IMR-90 (cell line): ENCODE measurements around the gene TBCD. TPM values are rescaled to one million over a fixed set of nuclear protein-coding genes. Genes with fewer than 3 reads are reported as not detected.

ENCODE experiments used
- ATAC-seq: fragments of 200-7000 bp; cut with Tn5 transposase; 2 replicates; pipeline ENCODE4 v1.9.1; 2020; ENCODE audit warnings: low read depth, mild to moderate bottlenecking, moderate library complexity
- BruUV-seq: library from RNA; stranded (reverse); fragments of 400-500 nt; replicated peaks from 2 replicates; lab custom pipeline; 2021; lab: Mats Ljungman, UMichigan
- CTCF ChIA-PET: fragments of 300-600 bp; formaldehyde crosslinking; extraction: SDS; loops from one replicate; lab custom pipeline; 2021; ENCODE audit warnings: antibody characterized with exemption; lab: Yijun Ruan, JAX
- POLR2A ChIA-PET: fragments of 300-600 bp; sonication (Branson Sonifier 250); formaldehyde crosslinking; loops from one replicate; lab custom pipeline; 2022; ENCODE audit warnings: antibody characterized with exemption; ENCODE audit not compliant: unreplicated experiment; lab: Charles Lee
- DNase-seq: peaks from one replicate; pipeline ENCODE4 v3.0.0; 2013
- H2AFZ ChIP-seq: replicated peaks from 2 replicates; pipeline ENCODE3; 2013; ENCODE audit warnings: low read length, mild to moderate bottlenecking; ENCODE audit not compliant: poor library complexity
- H2AK5ac ChIP-seq: 2 replicates; pipeline ENCODE4 v1.6.1; 2013; ENCODE audit warnings: low read depth, low read length, inconsistent platforms
- H2AK9ac ChIP-seq: replicated peaks from 2 replicates; pipeline ENCODE3; 2013; ENCODE audit warnings: mild to moderate bottlenecking, low read depth, low read length, moderate library complexity; ENCODE audit not compliant: poor library complexity
- H2BK120ac ChIP-seq: 2 replicates; pipeline ENCODE4 v1.6.1; 2013; ENCODE audit warnings: low read depth, low read length, inconsistent platforms
- H2BK15ac ChIP-seq: 3 replicates; pipeline ENCODE4 v1.6.1; 2013; ENCODE audit warnings: low read depth, low read length, inconsistent platforms
- H2BK20ac ChIP-seq: 2 replicates; pipeline ENCODE4 v1.6.1; 2013; ENCODE audit warnings: low read depth, mild to moderate bottlenecking, inconsistent platforms, low read length, moderate library complexity
- H2BK5ac ChIP-seq: 2 replicates; pipeline ENCODE4 v1.6.1; 2013; ENCODE audit warnings: mild to moderate bottlenecking, low read depth, low read length, inconsistent platforms; ENCODE audit not compliant: poor library complexity, severe bottlenecking
- H3K14ac ChIP-seq: replicated peaks from 2 replicates; pipeline ENCODE4 v1.6.1; 2013; ENCODE audit warnings: low read depth, low read length, inconsistent platforms
- H3K18ac ChIP-seq: 2 replicates; pipeline ENCODE4 v1.6.1; 2013; ENCODE audit warnings: low read depth, low read length, control low read depth
- H3K23ac ChIP-seq: 2 replicates; pipeline ENCODE4 v1.6.1; 2013; ENCODE audit warnings: low read depth, low read length, inconsistent platforms
- H3K27ac ChIP-seq: 2 replicates; pipeline ENCODE4 v1.5.1; 2013; ENCODE audit warnings: mild to moderate bottlenecking, control low read depth, low read length; ENCODE audit not compliant: insufficient read depth
- H3K27me3 ChIP-seq: 2 replicates; pipeline ENCODE4 v1.6.1; 2013; ENCODE audit warnings: low read length; ENCODE audit not compliant: control insufficient read depth, insufficient read depth
- H3K36me3 ChIP-seq: 2 replicates; pipeline ENCODE4 v1.6.1; 2013; ENCODE audit warnings: low read length, mixed read lengths; ENCODE audit not compliant: control insufficient read depth, insufficient read depth
- H3K4ac ChIP-seq: 2 replicates; pipeline ENCODE4 v1.6.1; 2013; ENCODE audit warnings: low read depth, low read length, inconsistent platforms
- H3K4me1 ChIP-seq: 2 replicates; pipeline ENCODE4 v1.6.1; 2013; ENCODE audit warnings: low read length, mixed read lengths; ENCODE audit not compliant: control insufficient read depth, insufficient read depth
- H3K4me2 ChIP-seq: 2 replicates; pipeline ENCODE4 v1.6.1; 2013; ENCODE audit warnings: low read depth, mild to moderate bottlenecking, control low read depth, low read length, moderate library complexity
- H3K4me3 ChIP-seq: 2 replicates; pipeline ENCODE4 v1.5.1; 2013; ENCODE audit warnings: low read depth, mild to moderate bottlenecking, control low read depth, low read length, moderate library complexity; ENCODE audit not compliant: insufficient read depth
- H3K56ac ChIP-seq: 2 replicates; pipeline ENCODE4 v1.6.1; 2013; ENCODE audit warnings: low read length, inconsistent platforms; ENCODE audit not compliant: insufficient read depth; ENCODE audit errors: extremely low read depth
- H3K79me1 ChIP-seq, 2 experiments: 2 replicates each; pipeline ENCODE4 v1.6.1; 2013; ENCODE audit warnings: low read length in 2 of 2, inconsistent platforms in 1 of 2, low read depth in 1 of 2
- H3K9ac ChIP-seq: 2 replicates; pipeline ENCODE4 v1.6.1; 2013; ENCODE audit warnings: low read depth, low read length, control low read depth
- H3K9me1 ChIP-seq: 2 replicates; pipeline ENCODE4 v1.6.1; 2013; ENCODE audit warnings: low read length, inconsistent platforms; ENCODE audit not compliant: insufficient read depth
- H3K9me3 ChIP-seq: 2 replicates; pipeline ENCODE4 v1.6.1; 2013; ENCODE audit warnings: low read length; ENCODE audit not compliant: control insufficient read depth, insufficient read depth
- H4K20me1 ChIP-seq: 2 replicates; pipeline ENCODE4 v1.6.1; 2013; ENCODE audit warnings: low read length, inconsistent platforms; ENCODE audit not compliant: insufficient read depth
- H4K5ac ChIP-seq: 2 replicates; pipeline ENCODE4 v1.6.1; 2013; ENCODE audit warnings: mild to moderate bottlenecking, low read depth, low read length, control low read depth
- H4K8ac ChIP-seq, 2 experiments: 2 replicates each; pipeline ENCODE4 v1.6.1; 2013; ENCODE audit warnings: low read depth in 2 of 2, low read length in 2 of 2, control low read depth in 1 of 2, inconsistent platforms in 1 of 2
- H4K91ac ChIP-seq: 2 replicates; pipeline ENCODE4 v1.6.1; 2013; ENCODE audit warnings: low read depth, low read length, inconsistent platforms; ENCODE audit not compliant: insufficient read depth
- BHLHE40 ChIP-seq: fragments of 150-350 bp; IDR thresholded peaks from 2 replicates; pipeline ENCODE4 v1.6.1; 2016; ENCODE audit warnings: mild to moderate bottlenecking, low read depth, low read length
- CHD1 ChIP-seq: IDR thresholded peaks from 2 replicates; pipeline ENCODE4 v1.6.1; 2012; ENCODE audit warnings: low read depth, low read length, improper control_type of control experiment
- MAFK ChIP-seq: IDR thresholded peaks from 2 replicates; pipeline ENCODE4 v1.6.1; 2012; ENCODE audit warnings: low read depth, low read length, improper control_type of control experiment
- RAD21 ChIP-seq: IDR thresholded peaks from 2 replicates; pipeline ENCODE4 v1.6.1; 2012; ENCODE audit warnings: low read length, improper control_type of control experiment
- RFX5 ChIP-seq: IDR thresholded peaks from 2 replicates; pipeline ENCODE4 v1.8.0; 2012; ENCODE audit warnings: low read depth, mild to moderate bottlenecking, low read length, moderate library complexity
- SMC3 ChIP-seq: fragments of 150-350 bp; IDR thresholded peaks from 2 replicates; pipeline ENCODE4 v1.6.1; 2016; ENCODE audit warnings: low read depth, mild to moderate bottlenecking, antibody characterized with exemption, low read length, moderate library complexity
- WGBS, 2 experiments: methylation state at CpG; one replicate each; pipeline versions ENCODE4 v1.1.5 to v1.1.7; 2013; ENCODE audit warnings: missing lambda C conversion rate in 2 of 2; ENCODE audit not compliant: insufficient read length in 1 of 2; ENCODE audit errors: extremely low coverage in 2 of 2; 5-methylcytosine and 5-hydroxymethylcytosine counted together
- dilution Hi-C: fragments of 300-500 bp; cut with HindIII; formaldehyde crosslinking; loops from one replicate; pipeline ENCODE4 v1.14.3; 2018; ENCODE audit warnings: low sequenced_read_pairs; ENCODE audit not compliant: unreplicated experiment
- in situ Hi-C: fragments of 300-500 bp; cut with MboI; formaldehyde crosslinking; loops from 3 replicates; pipeline ENCODE4 v1.14.3; 2019; ENCODE audit warnings: low sequenced_read_pairs, inconsistent platforms, mixed read lengths
- intact Hi-C: fragments of 100-400 bp; cut with micrococcal nuclease; formaldehyde crosslinking; loops from 2 replicates; pipeline ENCODE4 v1.10.0; 2022
- polyA plus RNA-seq, 3 experiments: library from polyadenylated mRNA; depleted of rRNA; stranded (reverse); fragments of >200 nt; gene quantifications; 2 replicates each; pipeline ENCODE4 v1.2.3, GENCODE V29; 2012; ENCODE audit warnings: low replicate concordance in 1 of 3
- total RNA-seq: library from RNA; depleted of rRNA; stranded (reverse); fragments of >200 nt; gene quantifications from 2 replicates; pipeline ENCODE4 v1.2.3, GENCODE V29; 2012
- TF ChIP-seq, protein P1 (sequence below): fragments of 150-350 bp; IDR thresholded peaks from 2 replicates; pipeline ENCODE4 v1.6.1; 2016; ENCODE audit warnings: low read depth, mild to moderate bottlenecking, low read length, moderate library complexity, borderline replicate concordance
- TF ChIP-seq, protein P2 (sequence below): conservative IDR thresholded peaks from 2 replicates; pipeline ENCODE4 v1.5.1; 2012; ENCODE audit warnings: mild to moderate bottlenecking, low read depth, low read length, improper control_type of control experiment
- TF ChIP-seq, protein P3 (sequence below): fragments of 150-350 bp; IDR thresholded peaks from 2 replicates; pipeline ENCODE4 v1.6.1; 2017; ENCODE audit warnings: mild to moderate bottlenecking, antibody characterized with exemption, low read length, low read depth

The TBCD gene
- total and polyA plus RNA-seq, 2 of the 4 experiments (the other 2 are of a cell fraction) = 21.9 to 54.5 TPM

DNA sequence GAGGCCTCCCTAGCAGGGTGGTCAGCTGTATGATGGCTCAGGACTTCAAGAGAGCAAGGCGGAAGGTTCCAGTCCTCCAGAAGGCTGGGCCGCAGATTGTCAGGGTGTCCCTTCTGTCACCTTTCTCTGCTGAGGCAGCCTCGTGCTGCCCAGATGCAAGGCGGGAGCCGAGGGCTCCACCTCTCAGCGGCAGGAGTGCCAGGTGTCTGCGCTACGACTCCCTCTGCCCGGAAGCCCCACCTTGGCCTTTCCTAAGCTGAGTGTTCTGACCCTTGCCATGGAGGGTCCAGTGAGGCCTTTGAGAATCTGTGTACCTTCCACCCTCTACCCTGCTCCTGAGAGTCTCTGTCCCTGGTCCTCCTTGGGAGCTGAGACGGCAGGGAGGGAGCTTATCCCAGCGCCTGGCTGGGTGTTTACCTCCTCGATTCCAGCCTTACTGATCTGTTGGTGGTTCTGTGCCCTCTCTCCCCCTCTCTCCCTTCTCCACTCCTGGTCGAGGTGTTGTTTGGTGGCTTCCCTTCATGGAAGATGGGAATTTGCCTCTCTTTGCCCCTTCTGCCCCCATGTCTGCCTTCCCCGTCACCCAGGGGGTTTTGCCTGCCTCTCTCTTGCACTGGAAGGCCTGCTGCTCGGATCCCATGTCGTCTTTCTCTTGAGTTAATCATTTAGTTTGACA, 90.2 kb downstream of the TBCD start:
- Histone ChIP-seq H3K9me3 (no peaks in the 10 kb centered on the region), H2BK15ac (no peak overlapping the region), H2BK5ac (no peak overlapping the region), H3K79me1 (peaks cover 0 to 4% of the 10 kb centered on the region in 2 experiments; a peak in 1 of 4 replicates), H3K27ac (no peak overlapping the region), H4K8ac (no peak overlapping the region), H2AK9ac (no peak overlapping the region), H3K9ac (no peak overlapping the region), H2BK120ac (no peak overlapping the region), H3K4me3 (no peak overlapping the region), H3K36me3 (no peaks in the 10 kb centered on the region), H4K91ac (no peak overlapping the region), H3K23ac (no peak overlapping the region), H2BK20ac (no peak overlapping the region), H3K27me3 (no peaks in the 10 kb centered on the region), H3K4ac (no peak overlapping the region), H3K56ac (no peak overlapping the region), H3K14ac (no peak overlapping the region), H4K20me1 (no peaks in the 10 kb centered on the region), H2AK5ac (no peak overlapping the region), H3K4me2 (no peak overlapping the region), H3K18ac (no peak overlapping the region), H3K9me1 (peaks cover 6% of the 10 kb centered on the region; the same call in 1 of the 2 replicates), H2AFZ (no peak overlapping the region), H4K5ac (no peak overlapping the region), H3K4me1 (no peaks in the 10 kb centered on the region; the same call in 1 of the 2 replicates)
- intact Hi-C loops (no loop called here), dilution Hi-C loops (no loop called here), in situ Hi-C loops (no loop called here)
- TF ChIP-seq BHLHE40 (no peak), RFX5 (no peak), RAD21 (no peak), MAFK (no peak), CHD1 (no peak), SMC3 (no peak)
- TF ChIP-seq, protein P1, sequence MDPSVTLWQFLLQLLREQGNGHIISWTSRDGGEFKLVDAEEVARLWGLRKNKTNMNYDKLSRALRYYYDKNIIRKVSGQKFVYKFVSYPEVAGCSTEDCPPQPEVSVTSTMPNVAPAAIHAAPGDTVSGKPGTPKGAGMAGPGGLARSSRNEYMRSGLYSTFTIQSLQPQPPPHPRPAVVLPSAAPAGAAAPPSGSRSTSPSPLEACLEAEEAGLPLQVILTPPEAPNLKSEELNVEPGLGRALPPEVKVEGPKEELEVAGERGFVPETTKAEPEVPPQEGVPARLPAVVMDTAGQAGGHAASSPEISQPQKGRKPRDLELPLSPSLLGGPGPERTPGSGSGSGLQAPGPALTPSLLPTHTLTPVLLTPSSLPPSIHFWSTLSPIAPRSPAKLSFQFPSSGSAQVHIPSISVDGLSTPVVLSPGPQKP = no peak
- TF ChIP-seq, protein P2, sequence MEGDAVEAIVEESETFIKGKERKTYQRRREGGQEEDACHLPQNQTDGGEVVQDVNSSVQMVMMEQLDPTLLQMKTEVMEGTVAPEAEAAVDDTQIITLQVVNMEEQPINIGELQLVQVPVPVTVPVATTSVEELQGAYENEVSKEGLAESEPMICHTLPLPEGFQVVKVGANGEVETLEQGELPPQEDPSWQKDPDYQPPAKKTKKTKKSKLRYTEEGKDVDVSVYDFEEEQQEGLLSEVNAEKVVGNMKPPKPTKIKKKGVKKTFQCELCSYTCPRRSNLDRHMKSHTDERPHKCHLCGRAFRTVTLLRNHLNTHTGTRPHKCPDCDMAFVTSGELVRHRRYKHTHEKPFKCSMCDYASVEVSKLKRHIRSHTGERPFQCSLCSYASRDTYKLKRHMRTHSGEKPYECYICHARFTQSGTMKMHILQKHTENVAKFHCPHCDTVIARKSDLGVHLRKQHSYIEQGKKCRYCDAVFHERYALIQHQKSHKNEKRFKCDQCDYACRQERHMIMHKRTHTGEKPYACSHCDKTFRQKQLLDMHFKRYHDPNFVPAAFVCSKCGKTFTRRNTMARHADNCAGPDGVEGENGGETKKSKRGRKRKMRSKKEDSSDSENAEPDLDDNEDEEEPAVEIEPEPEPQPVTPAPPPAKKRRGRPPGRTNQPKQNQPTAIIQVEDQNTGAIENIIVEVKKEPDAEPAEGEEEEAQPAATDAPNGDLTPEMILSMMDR = no peak
- TF ChIP-seq, protein P3, sequence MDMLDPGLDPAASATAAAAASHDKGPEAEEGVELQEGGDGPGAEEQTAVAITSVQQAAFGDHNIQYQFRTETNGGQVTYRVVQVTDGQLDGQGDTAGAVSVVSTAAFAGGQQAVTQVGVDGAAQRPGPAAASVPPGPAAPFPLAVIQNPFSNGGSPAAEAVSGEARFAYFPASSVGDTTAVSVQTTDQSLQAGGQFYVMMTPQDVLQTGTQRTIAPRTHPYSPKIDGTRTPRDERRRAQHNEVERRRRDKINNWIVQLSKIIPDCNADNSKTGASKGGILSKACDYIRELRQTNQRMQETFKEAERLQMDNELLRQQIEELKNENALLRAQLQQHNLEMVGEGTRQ = no peak
- BruUV-seq = no TSS peak
- no CpG with 5 or more reads among the region's 16 CpGs for WGBS, 2 experiments
- ATAC-seq (no peak), DNase-seq (no peak)
- ChIA-PET POLR2A (no interaction called here), CTCF (no interaction called here)
